Peyer's patch (tissue), 4 donors: ENCODE results near the gene AQP9.

ENCODE experiments used
- POLR2A ChIP-seq, 2 donors: fragments of 450-650 bp; IDR thresholded peaks; one replicate each; pipeline ENCODE4 v1.5.1; 2017; ENCODE audit warnings: antibody characterized with exemption in 2 of 2, mild to moderate bottlenecking in 2 of 2, moderate library complexity in 2 of 2
- TF ChIP-seq, protein P1 (sequence below), 6 experiments: fragments of 450-650 bp in 4 of 6; fragments of 200-600 bp in 2 of 6; sonication (generic) in 1 of 6; IDR thresholded peaks; one replicate each; pipeline ENCODE4 v1.5.1; 2017 to 2019; ENCODE audit warnings: antibody characterized with exemption in 6 of 6, mild to moderate bottlenecking in 3 of 6, moderate library complexity in 1 of 6

DNA sequence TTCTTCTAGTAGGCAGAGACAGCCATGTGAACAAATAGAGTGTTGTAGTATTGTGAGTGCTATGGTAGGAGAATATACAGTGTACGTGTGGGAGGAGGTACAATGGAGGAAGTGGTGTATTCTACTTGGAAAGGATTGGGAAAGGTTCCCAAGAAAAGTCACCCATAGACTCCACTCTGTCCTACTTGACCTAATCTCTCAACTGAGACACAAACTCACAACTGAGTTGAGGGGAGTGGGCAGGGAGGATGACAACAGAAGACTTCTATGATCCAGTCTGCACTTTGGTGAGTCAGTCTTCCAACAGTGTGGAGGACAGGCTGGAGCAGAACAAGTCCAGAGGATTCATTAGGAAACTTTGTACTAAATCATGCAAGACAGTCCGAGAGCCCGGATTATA, 28.8 kb upstream of the AQP9 start:
- TF ChIP-seq, protein P1, sequence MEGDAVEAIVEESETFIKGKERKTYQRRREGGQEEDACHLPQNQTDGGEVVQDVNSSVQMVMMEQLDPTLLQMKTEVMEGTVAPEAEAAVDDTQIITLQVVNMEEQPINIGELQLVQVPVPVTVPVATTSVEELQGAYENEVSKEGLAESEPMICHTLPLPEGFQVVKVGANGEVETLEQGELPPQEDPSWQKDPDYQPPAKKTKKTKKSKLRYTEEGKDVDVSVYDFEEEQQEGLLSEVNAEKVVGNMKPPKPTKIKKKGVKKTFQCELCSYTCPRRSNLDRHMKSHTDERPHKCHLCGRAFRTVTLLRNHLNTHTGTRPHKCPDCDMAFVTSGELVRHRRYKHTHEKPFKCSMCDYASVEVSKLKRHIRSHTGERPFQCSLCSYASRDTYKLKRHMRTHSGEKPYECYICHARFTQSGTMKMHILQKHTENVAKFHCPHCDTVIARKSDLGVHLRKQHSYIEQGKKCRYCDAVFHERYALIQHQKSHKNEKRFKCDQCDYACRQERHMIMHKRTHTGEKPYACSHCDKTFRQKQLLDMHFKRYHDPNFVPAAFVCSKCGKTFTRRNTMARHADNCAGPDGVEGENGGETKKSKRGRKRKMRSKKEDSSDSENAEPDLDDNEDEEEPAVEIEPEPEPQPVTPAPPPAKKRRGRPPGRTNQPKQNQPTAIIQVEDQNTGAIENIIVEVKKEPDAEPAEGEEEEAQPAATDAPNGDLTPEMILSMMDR (IDR thresholded peaks at IDR 0.05): no peak
- TF ChIP-seq POLR2A (IDR thresholded peaks at IDR 0.05): no peak
